HG03159 (cell line): ENCODE data around the gene SLC35F3.

Experiments used
- ATAC-seq: cut with Tn5 transposase; IDR thresholded peaks from one replicate; pipeline ENCODE4 v1.9.1; 2021; ENCODE audit warnings: mild to moderate bottlenecking, moderate library complexity; ENCODE audit not compliant: unreplicated experiment

SLC35F3 gene

DNA sequence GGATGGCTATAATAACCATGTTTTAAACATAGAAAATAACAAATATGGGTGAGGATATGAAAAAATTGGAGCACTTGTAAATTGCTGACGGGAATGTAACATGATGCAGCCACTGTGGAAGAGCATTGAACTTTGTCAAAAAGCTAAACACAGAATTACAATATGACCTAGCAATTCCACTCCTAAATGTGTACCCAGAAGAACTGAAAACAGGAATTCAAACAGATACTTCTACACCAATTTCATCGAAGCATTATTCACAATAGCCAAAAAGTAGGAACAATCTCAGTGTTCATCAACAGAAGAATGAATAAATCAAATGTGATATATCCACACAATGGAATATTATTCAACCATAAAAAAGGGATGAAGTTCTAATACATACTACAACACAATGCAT is 436.1 kb downstream of the SLC35F3 start:
- ATAC-seq: no peak

DNA sequence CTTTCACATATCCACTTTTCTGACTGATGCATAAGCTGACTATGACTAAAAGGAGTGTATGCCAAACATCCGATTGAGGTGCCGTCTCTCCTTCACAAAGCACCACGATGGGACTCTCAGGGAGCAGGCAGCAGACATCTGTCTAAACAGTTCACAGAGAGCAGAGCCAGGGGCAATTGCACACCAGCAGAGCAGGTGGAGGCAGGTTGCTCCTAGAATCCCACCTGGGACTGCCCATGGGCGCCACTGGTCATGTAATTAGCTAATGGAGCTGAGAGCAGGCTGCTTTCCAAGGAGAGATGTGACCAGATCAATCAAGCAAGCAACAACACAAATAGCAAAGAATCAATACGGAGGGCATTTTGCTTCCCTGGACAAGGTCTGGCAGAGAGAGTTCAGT is 438.3 kb downstream of the SLC35F3 start:
- ATAC-seq: no peak

DNA sequence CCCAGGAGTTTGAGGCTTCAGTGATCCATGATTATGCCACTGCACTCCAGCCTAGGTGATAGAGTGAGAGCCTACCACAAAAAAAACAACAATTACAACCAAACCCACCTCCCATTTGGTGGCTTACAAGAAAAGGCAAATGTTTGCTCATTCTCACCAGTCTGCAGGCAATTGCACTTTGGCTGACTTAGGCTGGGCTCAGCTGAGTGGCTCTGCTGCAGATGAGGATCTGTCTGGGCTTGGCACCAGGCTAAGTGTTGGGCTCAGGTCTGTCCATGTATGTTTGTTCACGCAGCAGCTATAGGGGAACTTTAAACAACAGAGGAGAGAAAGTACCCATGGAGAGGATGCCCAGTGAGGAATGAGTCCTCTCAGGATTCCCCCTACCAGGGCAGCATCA is 440.8 kb downstream of the SLC35F3 start:
- no peak for ATAC-seq

DNA sequence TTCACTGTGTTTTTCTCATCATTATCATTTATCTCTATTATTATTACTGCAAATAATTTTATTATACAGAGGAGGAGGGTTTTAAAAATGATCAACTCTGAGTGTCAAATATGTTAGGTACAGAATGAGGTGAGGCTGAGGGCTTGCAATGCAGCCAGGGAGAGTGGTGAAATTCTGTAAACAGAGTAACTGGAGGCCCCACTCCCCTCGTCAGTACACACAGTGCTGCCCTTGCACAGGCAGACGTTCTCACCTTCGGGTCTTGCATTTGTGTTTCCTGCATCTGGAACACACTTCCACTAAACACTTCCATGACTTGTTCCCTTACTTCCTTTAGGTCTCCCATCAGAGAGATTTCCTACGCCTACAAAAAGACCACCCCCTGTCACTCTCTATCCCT is 444.5 kb downstream of the SLC35F3 start:
- no peak for ATAC-seq

DNA sequence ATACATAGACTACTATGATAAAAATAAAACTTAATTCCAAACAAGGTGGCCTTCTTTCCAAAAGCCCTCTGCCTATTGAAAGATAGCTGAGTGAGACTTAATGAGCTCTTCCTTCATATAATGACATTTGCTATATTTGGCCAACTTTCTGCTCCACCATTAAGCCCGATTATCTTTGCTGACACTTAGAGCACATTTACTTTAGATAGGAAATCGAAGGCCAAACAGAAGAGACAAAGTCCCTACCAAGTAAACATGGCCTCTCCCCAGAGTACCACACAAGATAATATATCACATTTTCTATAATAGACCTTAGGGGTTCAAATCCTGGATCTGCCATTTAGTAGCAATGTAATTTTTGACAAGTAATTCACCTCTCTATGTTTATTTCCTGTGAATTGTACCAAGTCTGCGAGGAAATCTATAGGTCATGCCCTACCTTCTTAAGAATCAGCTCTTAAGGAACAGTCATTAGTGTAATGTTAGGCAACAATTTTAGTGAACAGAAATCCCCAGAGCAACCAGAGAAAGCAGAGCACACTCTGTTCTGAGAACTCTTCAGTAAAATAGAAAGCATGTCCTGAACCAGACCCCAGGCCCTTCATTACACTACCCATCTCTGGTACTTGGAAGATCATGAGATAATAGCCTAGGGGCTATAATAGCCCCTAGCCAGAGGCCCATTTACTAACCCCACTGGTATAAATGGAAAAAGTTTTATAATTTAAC is 451.5 kb downstream of the SLC35F3 start:
- ATAC-seq: no peak

DNA sequence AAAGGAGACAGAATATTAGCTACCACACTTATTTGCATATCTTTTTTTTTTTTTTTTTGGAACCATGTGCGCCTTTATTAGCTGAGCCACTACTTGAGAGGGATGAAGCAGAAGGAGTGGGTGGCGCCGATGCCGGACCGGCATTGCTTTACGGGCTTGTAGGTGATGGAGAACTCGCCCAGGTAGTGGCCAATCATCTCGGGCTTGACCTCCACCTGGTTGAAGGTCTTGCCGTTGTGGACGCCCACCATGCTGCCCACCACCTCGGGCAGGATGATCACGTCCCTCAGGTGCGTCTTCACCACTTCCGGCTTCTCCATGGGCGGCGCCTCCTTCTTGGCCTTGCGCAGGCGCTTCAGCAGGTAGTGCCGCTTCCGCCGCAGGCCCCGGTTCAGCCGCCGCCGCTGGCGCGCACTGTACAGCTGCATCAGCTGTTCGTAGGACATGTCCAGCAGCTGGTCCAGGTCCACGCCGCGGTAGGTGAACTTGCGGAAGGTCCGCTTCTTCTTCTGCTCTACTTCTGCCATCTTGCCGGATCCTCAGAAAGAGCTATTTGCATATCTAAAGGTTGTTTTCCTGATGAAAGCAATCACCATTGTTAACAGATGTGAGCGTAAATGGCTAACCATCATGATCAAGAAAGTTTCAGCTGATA is 452.3 kb downstream of the SLC35F3 start:
- peak; percentile 67 for ATAC-seq

DNA sequence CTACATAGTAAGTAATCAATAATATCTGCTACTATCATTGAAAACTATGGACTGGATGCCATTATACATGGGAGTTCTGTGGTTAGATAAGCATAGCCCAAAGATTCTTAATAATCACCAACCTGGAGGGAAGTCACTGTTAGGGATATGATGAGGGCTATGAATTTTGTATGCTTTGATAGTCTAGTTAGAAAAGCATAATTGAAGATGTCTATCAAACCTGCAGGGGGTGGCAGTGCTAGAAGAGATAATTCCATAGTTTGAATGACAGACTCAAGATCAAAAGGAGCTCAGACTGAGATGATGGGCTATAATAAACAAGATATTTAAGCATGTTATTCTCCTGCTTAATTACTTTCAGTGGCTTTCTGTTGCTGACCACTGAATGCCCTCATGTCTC is 453.4 kb downstream of the SLC35F3 start:
- ATAC-seq: no peak

DNA sequence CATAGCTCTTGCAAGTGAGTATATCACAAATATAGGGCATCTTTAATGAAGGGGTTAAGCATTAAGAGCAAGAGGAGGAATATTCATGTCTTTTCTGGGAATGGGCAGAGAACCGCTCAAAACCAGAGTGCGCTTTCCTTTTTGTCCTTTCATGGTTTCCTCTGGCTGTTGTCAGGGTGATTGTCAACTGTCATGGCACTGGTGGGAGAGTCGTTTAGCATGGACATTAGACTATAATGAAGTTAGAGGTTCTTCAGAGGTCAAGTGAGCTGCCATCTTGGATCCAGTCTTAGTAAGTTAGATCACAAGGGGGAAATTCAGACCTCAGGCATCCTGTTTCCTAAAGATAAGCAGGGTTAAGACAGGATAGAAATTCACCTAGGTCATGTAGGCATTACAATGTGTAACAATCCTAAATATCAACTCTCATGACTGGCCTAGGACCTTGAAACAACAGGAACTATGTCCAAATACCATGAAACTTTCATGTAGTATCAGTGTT is 456.7 kb downstream of the SLC35F3 start:
- ATAC-seq: no peak

DNA sequence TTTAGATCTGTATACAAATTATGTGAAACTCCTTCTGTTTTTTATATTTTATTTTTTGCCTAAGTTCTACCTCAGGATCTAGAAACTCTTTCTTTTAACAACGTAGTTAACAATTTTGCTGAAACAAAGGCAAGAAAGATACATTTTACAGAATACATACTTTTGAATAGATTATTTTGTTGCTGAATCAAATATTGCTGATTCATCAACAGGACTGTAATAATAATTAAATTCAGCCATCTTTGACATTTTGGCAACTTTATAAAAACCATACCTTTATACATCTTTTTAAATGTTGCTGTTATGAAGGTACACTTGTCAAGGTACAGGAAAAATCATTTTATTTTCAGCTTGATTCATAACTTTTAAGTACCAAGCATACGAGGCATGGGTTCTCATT is 458.1 kb downstream of the SLC35F3 start:
- ATAC-seq: no peak

DNA sequence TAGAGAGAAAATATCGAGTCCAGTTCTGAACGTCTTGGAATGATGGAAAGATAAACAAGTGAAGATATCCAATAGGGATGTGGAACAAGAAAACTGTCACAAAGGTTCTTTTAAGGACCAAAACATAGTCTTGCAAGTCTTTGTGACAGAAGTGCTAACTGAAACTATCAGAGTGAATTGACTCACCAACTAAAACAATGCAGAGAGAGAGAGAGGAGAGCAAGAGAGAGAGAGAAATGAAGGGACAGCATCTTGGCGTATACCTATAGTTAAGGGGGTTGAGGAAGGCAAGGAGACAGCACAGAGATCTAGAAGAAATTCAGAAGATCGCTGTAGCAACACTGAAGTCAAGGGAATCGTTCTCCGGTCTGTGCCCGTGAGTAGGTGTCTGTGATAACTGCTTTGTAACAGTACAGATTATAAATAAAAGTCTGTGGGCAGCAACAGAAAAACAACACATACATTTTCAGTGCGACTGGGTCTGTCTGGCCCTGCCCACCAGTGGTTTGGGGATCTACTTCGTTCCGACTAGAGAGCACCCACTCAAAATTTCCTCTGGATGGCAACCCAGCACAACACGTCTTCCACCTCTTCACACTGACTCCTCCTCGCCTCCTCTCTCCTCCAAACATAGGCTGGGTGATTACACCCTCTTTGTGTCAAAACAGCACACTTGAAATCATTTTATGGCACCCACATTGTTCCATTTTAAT is 464.0 kb downstream of the SLC35F3 start:
- no peak for ATAC-seq

DNA sequence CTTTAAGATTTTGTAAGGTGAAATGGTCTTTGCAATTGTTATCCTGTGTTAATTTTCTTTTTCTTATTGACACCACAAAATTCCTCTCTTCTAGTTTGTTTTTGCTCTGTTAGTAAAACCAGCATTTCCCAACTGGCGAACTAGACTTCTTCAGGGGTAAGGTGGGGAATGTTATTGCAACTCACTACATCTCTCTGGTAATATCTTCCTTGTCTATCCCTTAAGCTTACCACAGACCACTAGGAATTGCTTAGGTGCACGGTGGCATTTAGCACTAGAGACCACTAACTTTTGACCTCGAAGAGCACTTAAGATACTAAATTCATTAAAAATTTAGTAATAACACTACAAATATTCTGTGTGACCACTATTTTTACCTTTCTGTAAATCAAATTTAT is 464.6 kb downstream of the SLC35F3 start:
- ATAC-seq: no peak

DNA sequence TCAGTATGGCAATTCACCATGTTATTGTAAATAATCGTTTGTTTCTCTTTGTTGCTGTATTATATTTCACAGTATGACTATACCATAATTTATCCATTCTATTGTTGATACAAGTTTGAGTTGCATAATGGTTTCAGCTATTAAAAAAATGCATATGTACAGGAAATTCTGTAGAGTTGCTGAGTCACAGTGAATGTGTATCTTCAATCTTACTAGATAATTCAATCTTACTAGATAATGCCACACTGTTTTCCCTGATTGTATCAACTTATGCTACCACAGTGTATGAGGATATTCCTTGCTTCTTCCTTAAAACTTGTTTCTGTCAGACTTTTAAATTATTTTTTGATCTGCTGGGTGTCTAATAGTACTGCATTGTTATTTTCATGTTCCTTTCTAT is 465.3 kb downstream of the SLC35F3 start:
- no peak for ATAC-seq

DNA sequence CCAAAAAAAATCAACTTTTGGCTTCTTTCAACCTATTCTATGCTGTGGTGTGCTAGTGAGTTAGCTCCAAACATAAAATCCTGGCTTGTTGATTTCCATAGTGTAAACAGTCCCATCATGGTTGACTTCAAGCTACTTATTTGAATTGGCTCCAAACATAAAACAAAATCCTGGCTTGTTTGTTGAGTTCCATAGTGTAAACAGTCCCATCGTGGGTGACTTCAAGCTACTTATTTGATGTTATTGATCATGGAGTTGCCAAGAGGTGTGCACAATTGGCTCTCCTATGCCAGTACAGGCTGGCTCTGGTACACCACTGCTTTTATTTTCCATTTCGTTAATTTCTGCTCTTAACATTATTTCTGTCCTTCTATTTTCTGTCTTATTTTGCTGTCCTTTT is 466.9 kb downstream of the SLC35F3 start:
- no peak for ATAC-seq

DNA sequence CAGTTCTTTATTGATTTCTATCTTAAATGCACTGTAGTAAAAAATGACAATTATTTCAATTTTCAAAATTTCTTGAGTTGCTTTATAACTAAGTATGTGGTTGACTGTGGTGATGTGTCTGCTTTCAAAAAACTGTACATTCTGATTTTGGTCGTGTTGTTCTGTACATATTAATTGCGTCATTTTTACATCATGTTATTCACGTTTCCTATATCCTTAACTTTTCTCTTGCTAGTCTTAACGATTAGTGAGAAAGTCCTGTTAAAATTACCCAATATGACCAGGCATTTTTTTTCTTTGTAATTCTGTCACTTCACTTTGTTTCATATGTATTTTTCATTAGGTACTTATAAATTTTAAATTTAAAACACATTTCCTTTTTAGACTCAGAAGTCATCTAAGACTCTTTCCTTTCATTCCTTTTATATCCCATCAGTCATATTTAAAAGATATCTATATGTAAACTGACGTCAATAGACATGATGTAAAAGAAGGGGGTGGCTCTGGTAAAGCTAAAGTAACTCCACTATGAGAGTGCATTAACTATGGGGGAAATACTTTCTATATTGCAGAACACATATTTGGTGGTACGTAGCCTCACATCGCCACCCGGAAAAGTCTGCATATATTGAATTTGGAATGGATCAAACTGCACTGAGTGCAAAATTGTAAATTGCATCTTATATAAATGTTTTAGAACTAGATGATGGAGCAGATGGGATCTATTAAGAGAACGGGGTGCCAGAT is 467.7 kb downstream of the SLC35F3 start:
- no peak for ATAC-seq

DNA sequence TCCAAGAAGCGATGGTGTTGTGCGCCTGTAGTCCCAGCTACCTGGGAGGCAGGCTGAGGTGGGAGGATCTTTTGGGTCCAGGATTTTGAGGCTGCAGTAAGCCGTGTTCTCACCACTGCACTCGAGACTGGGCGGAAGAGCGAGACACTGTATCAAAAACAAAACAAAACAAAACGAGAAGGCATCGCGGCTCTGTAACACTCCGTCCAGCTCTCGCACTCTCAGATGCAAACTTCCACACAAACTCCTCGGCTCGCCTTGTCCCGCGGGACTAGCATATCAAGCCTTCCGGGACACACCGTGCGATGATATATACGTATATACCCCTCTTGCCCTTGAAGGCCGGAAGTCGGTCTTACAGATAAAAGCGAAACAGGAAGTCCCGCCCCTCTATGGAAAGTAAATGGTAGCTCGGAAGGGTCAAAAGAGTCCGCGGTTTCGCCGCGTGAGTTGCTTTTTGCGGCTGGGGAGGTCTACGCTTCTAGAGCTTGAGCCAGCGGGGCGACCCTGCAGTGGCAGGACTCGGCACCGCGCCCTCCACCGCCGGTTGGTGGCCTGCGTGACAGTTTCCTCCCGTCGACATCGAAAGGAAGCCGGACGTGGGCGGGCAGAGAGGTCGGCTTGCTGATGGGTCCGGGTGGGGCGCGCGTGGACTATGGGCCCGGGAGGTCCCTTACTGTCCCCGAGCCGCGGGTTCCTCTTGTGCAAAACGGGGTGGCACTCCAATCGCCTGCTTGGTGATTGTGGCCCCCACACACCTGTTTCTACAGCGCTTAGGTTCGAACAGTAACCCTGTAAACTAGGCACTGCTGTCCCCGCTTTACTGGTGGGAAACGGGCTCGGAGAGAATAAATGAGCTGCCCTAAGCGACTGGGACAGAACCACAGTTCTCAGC is 468.8 kb downstream of the SLC35F3 start, which contains the start of gene COA6:
Gene COA6 (plus strand): TSS at position 393 of the 895 bp plus-strand sequence. CDS start 11 bp downstream, at position 404.
- ATAC-seq: peak; percentile 90

DNA sequence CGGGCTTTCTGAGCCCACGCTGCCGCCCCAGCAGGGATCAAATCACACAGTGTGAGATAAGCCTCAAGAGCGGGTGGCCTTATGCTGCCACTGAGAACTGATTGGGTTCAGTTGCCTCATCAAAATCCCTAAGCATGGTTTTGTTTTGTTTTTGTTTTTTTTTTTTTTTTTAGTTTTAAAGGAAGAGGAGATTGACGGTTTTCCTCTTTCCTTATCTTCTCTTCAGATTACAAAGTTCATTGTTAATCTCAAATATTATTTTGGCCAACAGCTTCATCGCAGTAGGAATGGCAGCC is 469.4 kb downstream of the SLC35F3 start:
- no peak for ATAC-seq
